ENCODE measurements around the gene BFSP1. TPM values are rescaled to one million over a fixed set of nuclear protein-coding genes. Genes with fewer than 3 reads are reported as not detected.

Gene BFSP1
- total RNA-seq, 4 donors from 2014 or later: 1.5 to 5.1 (median 3.1) TPM

DNA sequence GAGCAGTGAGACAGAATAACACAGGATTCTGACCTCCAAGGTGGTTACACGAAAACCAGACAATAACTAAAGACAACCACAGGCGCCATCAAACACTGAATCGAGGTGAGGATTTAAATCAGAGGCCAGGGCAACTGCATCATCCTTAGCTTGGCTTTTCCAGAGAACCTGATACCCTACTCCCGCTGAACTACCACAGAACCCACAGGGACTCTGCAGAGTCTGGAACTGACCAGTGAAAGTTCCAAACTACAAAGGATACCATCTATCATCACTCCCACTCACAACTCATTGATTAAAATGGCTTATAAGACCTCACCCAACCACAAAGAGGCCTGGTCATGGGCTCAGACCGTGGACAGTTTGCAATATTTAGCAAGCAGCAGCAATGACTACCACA lies 85.0 kb downstream of the BFSP1 start:
- no peak for TF ChIP-seq POLR2A (IDR thresholded peaks at IDR 0.05)
- TF ChIP-seq, protein P1, sequence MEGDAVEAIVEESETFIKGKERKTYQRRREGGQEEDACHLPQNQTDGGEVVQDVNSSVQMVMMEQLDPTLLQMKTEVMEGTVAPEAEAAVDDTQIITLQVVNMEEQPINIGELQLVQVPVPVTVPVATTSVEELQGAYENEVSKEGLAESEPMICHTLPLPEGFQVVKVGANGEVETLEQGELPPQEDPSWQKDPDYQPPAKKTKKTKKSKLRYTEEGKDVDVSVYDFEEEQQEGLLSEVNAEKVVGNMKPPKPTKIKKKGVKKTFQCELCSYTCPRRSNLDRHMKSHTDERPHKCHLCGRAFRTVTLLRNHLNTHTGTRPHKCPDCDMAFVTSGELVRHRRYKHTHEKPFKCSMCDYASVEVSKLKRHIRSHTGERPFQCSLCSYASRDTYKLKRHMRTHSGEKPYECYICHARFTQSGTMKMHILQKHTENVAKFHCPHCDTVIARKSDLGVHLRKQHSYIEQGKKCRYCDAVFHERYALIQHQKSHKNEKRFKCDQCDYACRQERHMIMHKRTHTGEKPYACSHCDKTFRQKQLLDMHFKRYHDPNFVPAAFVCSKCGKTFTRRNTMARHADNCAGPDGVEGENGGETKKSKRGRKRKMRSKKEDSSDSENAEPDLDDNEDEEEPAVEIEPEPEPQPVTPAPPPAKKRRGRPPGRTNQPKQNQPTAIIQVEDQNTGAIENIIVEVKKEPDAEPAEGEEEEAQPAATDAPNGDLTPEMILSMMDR (IDR thresholded peaks at IDR 0.05): no peak
- Histone ChIP-seq H3K27ac (no peak overlapping the region), H3K36me3 (no peaks in the 10 kb centered on the region), H3K9me3 (no peaks in the 10 kb centered on the region), H3K4me3 (no peak overlapping the region), H3K27me3 (no peaks in the 10 kb centered on the region), H3K4me1 (no peaks in the 10 kb centered on the region)
- intact Hi-C loops (cut with DNase I; ENCODE audit: low total_unique reads): no loop called here
- DNase-seq: no peak

DNA sequence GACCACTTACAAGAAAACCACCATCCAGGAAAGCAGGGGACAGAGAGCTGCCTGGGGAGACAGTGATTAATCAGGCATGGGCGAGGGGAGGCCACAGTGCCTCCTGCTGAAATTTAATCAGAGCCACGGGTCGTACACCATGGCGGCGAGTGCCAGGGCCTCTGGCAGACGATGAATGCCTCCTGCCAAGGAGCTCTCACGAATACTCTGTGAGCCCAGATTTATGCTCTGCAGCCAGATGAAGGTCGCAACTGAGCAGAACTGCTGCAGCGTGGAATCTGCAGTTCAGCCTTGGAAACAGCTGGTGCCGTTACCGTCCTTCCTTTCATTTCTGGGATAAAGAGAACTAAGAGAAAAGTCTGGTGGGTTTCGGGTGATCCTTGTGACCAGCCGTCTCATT lies 85.6 kb downstream of the BFSP1 start:
- no peaks in the 10 kb centered on the region for H3K36me3 ChIP-seq
- H3K27me3 ChIP-seq: no peaks in the 10 kb centered on the region
- TF ChIP-seq, protein P1 (IDR thresholded peaks at IDR 0.05): no peak
- no peak for TF ChIP-seq POLR2A (IDR thresholded peaks at IDR 0.05)
- no peaks in the 10 kb centered on the region for H3K9me3 ChIP-seq
- DNase-seq: no peak
- no peak overlapping the region for H3K27ac ChIP-seq
- H3K4me3 ChIP-seq: no peak overlapping the region
- H3K4me1 ChIP-seq: no peaks in the 10 kb centered on the region
- intact Hi-C loops (cut with DNase I; ENCODE audit: low total_unique reads): no loop called here

DNA sequence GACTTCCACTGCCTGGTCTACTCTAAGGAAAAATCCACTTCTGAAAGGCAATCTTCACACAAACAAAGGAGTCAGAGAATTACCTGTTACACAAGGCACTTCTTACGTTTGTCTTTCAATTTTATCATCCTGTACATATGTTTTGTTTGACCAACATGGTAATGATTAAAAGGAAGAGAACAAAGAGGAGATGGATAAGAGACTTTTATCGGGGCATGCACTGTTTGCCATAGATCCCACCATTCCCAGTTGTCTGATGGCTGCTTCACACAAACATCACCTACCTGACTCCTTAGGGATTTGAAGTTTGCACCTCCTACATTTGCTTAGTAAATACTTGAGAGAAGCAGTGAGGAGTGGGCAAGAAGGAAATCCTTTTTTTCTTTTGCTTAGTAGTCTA lies 87.1 kb downstream of the BFSP1 start:
- no peak overlapping the region for H3K27ac ChIP-seq
- no peak overlapping the region for H3K4me3 ChIP-seq
- TF ChIP-seq, protein P1 (IDR thresholded peaks at IDR 0.05): no peak
- TF ChIP-seq POLR2A (IDR thresholded peaks at IDR 0.05): no peak
- no peaks in the 10 kb centered on the region for H3K9me3 ChIP-seq
- H3K27me3 ChIP-seq: no peaks in the 10 kb centered on the region
- DNase-seq: no peak
- no peaks in the 10 kb centered on the region for H3K4me1 ChIP-seq
- no peaks in the 10 kb centered on the region for H3K36me3 ChIP-seq
- intact Hi-C loops (cut with DNase I; ENCODE audit: low total_unique reads): no loop called here

Other genes starting within 250 kb of the BFSP1 start
- 100 to 1,000 TPM; 294 to 674 (median 623) TPM for gene DSTN, start 38.7 kb upstream of the BFSP1 start, total RNA-seq
- gene RRBP1, start 150.9 kb upstream of the BFSP1 start, total RNA-seq: 100 to 1,000 TPM in 2 of 4 donors, 10 to 100 TPM in 2; 13.2 to 172 (median 96.9) TPM
- not detected for gene BANF2, start 168.6 kb upstream of the BFSP1 start, total RNA-seq